Lower lobe of right lung (tissue), 2 donors: ENCODE data around the gene ZNF467. TPM values are rescaled to one million over a fixed set of nuclear protein-coding genes. Genes with fewer than 3 reads are reported as not detected.

Experiments
- ATAC-seq, 2 donors: fragments of 200-7000 bp; cut with Tn5 transposase; one replicate each; pipeline ENCODE4 v1.9.1; 2020 to 2022; ENCODE audit warnings: mild to moderate bottlenecking in 2 of 2, moderate library complexity in 2 of 2
- DNase-seq: peaks from one replicate; pipeline ENCODE4 v3.0.0-alpha.2; 2020
- H3K27ac ChIP-seq: fragments of 200-600 bp; one replicate; pipeline ENCODE4 v1.8.0; 2022
- H3K27me3 ChIP-seq: fragments of 200-600 bp; one replicate; pipeline ENCODE4 v1.8.0; 2022; ENCODE audit warnings: low read depth
- H3K36me3 ChIP-seq: fragments of 200-600 bp; one replicate; pipeline ENCODE4 v1.8.0; 2022; ENCODE audit warnings: mild to moderate bottlenecking
- H3K4me1 ChIP-seq: fragments of 200-600 bp; one replicate; pipeline ENCODE4 v1.8.0; 2022
- H3K4me3 ChIP-seq: fragments of 200-600 bp; one replicate; pipeline ENCODE4 v1.8.0; 2022; ENCODE audit warnings: mild to moderate bottlenecking
- H3K9me3 ChIP-seq: fragments of 200-600 bp; one replicate; pipeline ENCODE4 v1.8.0; 2022
- intact Hi-C: fragments of 100-400 bp; cut with DNase I; formaldehyde crosslinking; loops from one replicate; pipeline ENCODE4 v1.11.0; 2022
- total RNA-seq: library from RNA; stranded (reverse); fragmentation: NEBNext Ultra II Directional; extraction: Animal tissue kit (Norgen Biotek cat#: 25700); gene quantifications from one replicate; pipeline ENCODE4 v1.2.1, GENCODE V29; 2021
- TF ChIP-seq, protein P1 (sequence below): fragments of 200-600 bp; IDR thresholded peaks from one replicate; pipeline ENCODE4 v1.8.0; 2022; ENCODE audit warnings: antibody characterized with exemption, mild to moderate bottlenecking
- donor health status: DM: no; HTN: yes; CAD: no; lungs with severe emphysema.

Gene ZNF467
- total RNA-seq, 1 donor from 2014 or later, result 23.0 TPM

DNA sequence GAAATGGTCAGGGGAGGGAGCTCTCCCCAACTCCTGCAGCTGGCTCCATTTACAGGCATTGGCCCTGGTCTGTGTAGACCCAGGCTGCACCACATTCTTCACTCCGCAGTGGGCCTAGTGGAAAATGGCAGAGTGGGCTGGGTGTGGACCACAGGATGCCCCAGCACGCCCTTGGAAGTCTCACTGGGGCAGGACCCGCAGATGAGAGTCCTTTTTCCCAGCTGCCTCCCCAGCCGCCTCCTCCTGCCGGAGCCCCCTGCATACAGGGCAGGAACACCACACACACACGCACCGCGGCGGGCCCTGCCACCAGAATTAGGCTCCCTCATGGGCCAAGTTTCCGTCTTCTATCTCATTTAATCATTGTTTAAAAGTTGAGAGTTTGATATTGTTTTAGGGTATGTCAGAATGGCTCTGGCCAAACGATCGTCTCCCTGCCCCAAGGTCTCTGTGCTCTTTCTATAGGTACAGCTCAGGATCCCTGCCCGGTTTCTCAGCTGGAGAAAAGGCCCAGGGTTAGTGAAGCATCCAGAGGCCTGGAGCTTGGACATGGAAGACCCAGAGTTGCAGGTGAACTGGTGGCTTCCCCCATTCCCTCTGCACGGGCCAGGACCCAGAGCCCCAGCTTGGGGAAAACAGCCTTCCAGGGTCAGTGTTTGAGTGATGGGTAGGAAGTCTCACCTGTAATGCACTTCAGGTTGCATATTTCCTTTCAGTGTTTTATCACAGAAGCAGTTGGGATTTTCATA is 42.0 kb downstream of the ZNF467 start:
- Histone ChIP-seq H3K27ac (no peak overlapping the region), H3K4me3 (no peak overlapping the region), H3K27me3 (peaks cover 2% of the 10 kb centered on the region), H3K9me3 (no peaks in the 10 kb centered on the region), H3K36me3 (peaks cover 70% of the 10 kb centered on the region), H3K4me1 (no peaks in the 10 kb centered on the region)
- TF ChIP-seq, protein P1, sequence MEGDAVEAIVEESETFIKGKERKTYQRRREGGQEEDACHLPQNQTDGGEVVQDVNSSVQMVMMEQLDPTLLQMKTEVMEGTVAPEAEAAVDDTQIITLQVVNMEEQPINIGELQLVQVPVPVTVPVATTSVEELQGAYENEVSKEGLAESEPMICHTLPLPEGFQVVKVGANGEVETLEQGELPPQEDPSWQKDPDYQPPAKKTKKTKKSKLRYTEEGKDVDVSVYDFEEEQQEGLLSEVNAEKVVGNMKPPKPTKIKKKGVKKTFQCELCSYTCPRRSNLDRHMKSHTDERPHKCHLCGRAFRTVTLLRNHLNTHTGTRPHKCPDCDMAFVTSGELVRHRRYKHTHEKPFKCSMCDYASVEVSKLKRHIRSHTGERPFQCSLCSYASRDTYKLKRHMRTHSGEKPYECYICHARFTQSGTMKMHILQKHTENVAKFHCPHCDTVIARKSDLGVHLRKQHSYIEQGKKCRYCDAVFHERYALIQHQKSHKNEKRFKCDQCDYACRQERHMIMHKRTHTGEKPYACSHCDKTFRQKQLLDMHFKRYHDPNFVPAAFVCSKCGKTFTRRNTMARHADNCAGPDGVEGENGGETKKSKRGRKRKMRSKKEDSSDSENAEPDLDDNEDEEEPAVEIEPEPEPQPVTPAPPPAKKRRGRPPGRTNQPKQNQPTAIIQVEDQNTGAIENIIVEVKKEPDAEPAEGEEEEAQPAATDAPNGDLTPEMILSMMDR, result no peak
- ATAC-seq (no peak), DNase-seq (peak; percentile 37)
- intact Hi-C loops, result no loop called here

DNA sequence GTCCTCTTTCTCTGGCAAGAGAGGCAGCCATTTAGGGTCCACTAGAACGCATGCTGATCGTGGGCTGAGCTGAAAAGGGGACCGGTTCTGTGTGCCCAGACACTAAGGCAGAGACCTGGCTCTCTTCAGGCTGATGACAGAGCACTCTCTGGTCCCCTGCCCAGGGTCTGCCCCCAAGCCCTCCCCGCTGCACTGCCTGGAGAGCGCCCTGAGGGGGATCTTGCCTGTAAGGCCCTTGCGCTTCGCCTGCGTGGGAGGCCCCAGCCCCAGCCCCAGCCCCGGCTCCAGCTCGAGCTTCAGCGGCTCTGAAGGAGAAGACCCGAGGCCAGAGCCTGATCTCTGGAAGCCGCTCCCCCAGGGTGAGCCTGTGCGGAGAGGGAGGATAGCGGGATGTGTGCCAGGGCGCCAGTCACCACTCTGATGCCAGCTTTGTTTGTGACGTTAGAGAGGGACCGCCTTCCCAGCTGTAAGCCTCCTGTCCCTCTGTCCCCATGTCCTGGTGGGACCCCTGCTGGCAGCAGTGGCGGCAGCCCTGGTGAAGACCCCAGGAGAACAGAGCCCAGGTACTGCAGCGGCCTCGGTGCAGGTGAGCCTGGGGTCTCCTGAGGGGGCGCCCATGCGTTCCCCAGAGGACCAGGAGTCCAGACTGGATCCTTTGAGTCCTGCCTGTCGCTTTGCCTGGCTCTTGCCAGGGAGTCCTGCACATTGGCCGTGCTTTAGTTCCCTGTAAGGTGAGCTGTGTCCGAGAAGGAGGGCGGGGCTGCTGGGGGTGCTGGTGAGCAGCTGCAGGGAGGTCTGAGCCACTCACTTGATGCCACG is 43.2 kb downstream of the ZNF467 start:
- H3K9me3 ChIP-seq, result no peaks in the 10 kb centered on the region
- H3K4me3 ChIP-seq, result no peak overlapping the region
- H3K36me3 ChIP-seq, result peaks cover 81% of the 10 kb centered on the region
- intact Hi-C loops, result no loop called here
- no peak for ATAC-seq
- DNase-seq, result peak; percentile 41
- no peaks in the 10 kb centered on the region for H3K4me1 ChIP-seq
- no peak overlapping the region for H3K27ac ChIP-seq
- H3K27me3 ChIP-seq, result no peaks in the 10 kb centered on the region
- TF ChIP-seq, protein P1, result no peak

DNA sequence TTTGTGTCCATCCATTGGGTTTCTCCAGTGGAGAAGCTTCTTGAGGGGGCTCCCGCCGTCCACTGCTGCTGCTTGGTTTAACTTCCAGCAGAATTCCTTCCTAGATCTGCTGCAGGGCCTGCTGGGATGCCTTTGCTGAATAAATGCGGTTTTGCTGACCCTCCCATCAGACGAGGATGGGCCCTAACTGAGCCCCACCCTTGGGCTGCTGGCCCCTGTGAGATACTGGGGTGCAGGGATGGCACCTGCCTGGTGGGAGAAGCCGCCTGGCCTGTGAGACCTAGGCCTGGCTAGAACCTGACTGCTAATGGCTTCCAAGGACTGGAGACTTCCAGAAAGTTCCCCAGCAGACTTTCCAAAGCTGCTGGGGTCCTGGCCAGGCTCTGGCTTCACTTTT is 43.8 kb downstream of the ZNF467 start:
- H3K4me1 ChIP-seq, result no peaks in the 10 kb centered on the region
- H3K27me3 ChIP-seq, result no peaks in the 10 kb centered on the region
- ATAC-seq (no peak), DNase-seq (peak; percentile 14)
- peaks cover 87% of the 10 kb centered on the region for H3K36me3 ChIP-seq
- TF ChIP-seq, protein P1, result no peak
- no peaks in the 10 kb centered on the region for H3K9me3 ChIP-seq
- no peak overlapping the region for H3K4me3 ChIP-seq
- H3K27ac ChIP-seq, result no peak overlapping the region
- intact Hi-C loops, result no loop called here

DNA sequence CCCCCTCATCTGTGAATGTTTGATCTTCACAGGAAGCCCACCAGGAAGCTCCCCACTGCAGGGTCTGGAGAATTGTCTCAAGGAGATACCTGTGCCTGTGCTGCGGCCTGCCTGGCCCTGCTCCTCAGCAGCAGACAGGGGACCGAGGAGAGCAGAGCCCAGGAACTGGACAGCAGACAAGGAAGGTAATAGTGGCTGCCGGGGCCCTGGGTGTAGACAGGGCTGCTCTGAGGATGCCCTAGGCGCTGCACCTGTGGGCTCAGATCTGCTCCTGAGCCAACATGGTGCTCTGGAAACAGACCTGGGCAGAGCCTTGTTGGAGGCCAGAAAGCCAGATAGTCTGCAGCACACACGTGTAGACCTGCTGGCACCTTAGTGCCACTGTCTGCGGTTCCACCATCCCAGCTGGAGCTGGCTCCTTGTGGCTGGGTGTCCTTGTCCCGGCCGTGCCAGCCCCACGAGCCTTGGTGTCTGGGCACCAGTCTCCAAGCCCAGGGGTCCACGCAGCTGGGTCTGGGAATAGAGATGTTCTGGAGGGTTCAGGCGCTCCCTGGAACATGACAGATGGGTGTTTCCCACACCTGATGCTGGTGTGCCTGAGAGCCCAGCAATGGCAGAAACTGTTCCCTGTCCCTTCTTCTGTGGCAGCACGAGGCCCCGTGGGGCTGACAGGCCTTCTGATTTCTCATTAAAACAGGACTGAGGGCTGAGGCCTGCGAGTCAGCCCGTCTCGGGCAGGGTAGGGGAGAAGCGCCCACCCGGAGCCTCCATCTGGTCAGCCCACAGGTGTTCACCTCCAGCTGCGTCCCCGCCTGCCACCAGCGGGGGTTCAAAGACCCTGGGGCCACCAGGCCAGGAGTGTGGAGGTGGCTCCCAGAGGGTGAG is 44.7 kb downstream of the ZNF467 start:
- intact Hi-C loops, result no loop called here
- no peak overlapping the region for H3K27ac ChIP-seq

More for the DNA sequence above, 44.7 kb downstream of the ZNF467 start:
- Histone ChIP-seq H3K4me3 (no peak overlapping the region), H3K27me3 (no peaks in the 10 kb centered on the region), H3K4me1 (no peaks in the 10 kb centered on the region), H3K9me3 (no peaks in the 10 kb centered on the region), H3K36me3 (peaks cover 93% of the 10 kb centered on the region)
- DNase-seq, result peak; percentile 30
- TF ChIP-seq, protein P1, result no peak
- ATAC-seq, result no peak
